Nephron (organoid): ENCODE measurements around the gene TRAK1.

Source experiments
- H3K27ac Mint-ChIP-seq, 3 experiments: 2 replicates each; pipeline ENCODE4 v1.8.0; 2020; ENCODE audit warnings: mixed read lengths in 3 of 3, mild to moderate bottlenecking in 2 of 3, moderate library complexity in 1 of 3
- H3K27me3 Mint-ChIP-seq: 2 replicates; pipeline ENCODE4 v1.8.0; 2021; ENCODE audit warnings: low read depth, mild to moderate bottlenecking, moderate library complexity, mixed read lengths
- H3K36me3 Mint-ChIP-seq: 2 replicates; pipeline ENCODE4 v1.8.0; 2020; ENCODE audit warnings: low read depth, mixed read lengths
- H3K4me1 Mint-ChIP-seq: 2 replicates; pipeline ENCODE4 v1.8.0; 2020; ENCODE audit warnings: mixed read lengths
- H3K4me3 Mint-ChIP-seq, 3 experiments: 2 replicates each; pipeline ENCODE4 v1.8.0; 2020; ENCODE audit warnings: mild to moderate bottlenecking in 3 of 3, mixed read lengths in 3 of 3, moderate library complexity in 2 of 3
- H3K9me3 Mint-ChIP-seq: 2 replicates; pipeline ENCODE4 v1.8.0; 2020; ENCODE audit warnings: mixed read lengths
- TF ChIP-seq, protein P1 (sequence below), 3 experiments: fragments of 200-600 bp; sonication (generic); IDR thresholded peaks; one replicate each; pipeline ENCODE4 v1.5.0; 2021; ENCODE audit warnings: antibody characterized with exemption in 3 of 3; ENCODE audit not compliant: unreplicated experiment in 3 of 3

TRAK1 gene

DNA sequence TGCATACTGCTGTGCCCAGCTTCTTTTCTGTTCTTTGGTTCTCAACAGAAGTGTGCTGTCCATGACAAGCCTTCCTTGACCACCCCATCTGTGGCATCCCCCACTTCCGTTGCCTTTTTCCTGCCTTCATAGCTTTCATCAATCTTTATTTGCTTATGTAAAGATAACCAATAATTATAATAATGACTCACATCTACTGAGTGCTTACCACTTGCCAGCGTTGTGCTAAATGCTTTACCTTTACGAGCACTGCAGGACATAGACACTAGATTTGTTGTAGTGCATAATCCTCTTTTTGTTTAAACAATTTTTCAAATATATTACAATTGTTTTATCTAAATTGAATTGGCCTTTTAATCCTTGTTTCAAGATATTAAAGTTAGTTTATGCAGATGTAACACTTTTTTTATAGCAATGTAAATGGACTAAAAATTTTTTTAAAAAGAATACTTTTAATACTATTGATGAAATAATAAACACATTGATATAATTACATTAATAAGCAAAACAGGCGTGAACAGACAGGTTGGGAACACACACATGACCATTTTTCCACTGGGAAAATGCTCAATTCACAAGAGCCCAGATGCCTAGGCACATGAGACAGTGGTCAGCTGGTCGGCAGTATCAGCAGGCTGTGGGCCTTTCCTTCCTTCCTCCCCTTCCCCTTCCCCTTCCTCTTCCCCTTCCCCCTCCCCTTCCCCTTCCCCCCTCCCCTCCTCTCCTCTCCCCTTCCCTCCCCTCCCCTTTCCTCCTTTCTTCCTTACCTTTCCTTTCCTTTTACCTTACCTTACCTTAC lies 42.5 kb downstream of the TRAK1 start:
- Mint-ChIP-seq H3K9me3 (no peaks in the 10 kb centered on the region), H3K4me3 (no peak overlapping the region), H3K4me1 (no peaks in the 10 kb centered on the region), H3K36me3 (no peaks in the 10 kb centered on the region), H3K27me3 (no peaks in the 10 kb centered on the region), H3K27ac (no peak overlapping the region)
- TF ChIP-seq, protein P1, sequence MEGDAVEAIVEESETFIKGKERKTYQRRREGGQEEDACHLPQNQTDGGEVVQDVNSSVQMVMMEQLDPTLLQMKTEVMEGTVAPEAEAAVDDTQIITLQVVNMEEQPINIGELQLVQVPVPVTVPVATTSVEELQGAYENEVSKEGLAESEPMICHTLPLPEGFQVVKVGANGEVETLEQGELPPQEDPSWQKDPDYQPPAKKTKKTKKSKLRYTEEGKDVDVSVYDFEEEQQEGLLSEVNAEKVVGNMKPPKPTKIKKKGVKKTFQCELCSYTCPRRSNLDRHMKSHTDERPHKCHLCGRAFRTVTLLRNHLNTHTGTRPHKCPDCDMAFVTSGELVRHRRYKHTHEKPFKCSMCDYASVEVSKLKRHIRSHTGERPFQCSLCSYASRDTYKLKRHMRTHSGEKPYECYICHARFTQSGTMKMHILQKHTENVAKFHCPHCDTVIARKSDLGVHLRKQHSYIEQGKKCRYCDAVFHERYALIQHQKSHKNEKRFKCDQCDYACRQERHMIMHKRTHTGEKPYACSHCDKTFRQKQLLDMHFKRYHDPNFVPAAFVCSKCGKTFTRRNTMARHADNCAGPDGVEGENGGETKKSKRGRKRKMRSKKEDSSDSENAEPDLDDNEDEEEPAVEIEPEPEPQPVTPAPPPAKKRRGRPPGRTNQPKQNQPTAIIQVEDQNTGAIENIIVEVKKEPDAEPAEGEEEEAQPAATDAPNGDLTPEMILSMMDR (IDR thresholded peaks at IDR 0.05; ENCODE audit: unreplicated experiment in 3 of 3) = no peak

DNA sequence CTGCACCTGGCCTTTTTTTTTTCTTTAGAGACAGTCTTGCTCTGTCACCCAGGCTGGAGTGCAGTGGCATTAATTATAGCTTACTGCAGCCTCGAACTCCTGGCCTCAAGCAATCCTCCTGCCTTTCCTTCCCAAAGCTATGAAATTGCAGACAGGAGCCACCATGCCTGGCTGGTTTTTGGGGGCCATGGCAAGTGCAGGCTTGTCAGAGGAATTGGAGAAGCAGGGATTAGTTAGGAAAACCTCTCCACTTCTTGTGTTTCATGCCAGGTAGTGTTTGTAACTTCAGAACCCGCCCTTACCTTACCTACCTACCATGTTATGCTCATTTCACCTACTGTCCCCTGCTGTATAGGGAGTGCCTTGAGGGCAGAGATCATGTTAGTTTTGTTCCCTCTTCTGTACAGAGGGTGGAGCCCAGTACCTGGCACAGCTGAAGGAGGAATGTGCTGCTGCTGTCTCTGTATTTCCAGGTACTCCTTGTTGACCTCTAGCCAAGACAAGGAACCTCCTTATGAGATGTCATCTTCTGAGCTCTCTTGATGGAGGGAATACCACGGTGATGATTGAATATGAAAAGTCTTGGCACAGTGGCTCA lies 43.8 kb downstream of the TRAK1 start:
- no peaks in the 10 kb centered on the region for H3K27me3 Mint-ChIP-seq
- no peak overlapping the region for H3K27ac Mint-ChIP-seq
- no peaks in the 10 kb centered on the region for H3K9me3 Mint-ChIP-seq
- H3K4me1 Mint-ChIP-seq = no peaks in the 10 kb centered on the region
- H3K36me3 Mint-ChIP-seq = no peaks in the 10 kb centered on the region
- H3K4me3 Mint-ChIP-seq = no peak overlapping the region
- TF ChIP-seq, protein P1 (IDR thresholded peaks at IDR 0.05; ENCODE audit: unreplicated experiment in 3 of 3) = no peak

DNA sequence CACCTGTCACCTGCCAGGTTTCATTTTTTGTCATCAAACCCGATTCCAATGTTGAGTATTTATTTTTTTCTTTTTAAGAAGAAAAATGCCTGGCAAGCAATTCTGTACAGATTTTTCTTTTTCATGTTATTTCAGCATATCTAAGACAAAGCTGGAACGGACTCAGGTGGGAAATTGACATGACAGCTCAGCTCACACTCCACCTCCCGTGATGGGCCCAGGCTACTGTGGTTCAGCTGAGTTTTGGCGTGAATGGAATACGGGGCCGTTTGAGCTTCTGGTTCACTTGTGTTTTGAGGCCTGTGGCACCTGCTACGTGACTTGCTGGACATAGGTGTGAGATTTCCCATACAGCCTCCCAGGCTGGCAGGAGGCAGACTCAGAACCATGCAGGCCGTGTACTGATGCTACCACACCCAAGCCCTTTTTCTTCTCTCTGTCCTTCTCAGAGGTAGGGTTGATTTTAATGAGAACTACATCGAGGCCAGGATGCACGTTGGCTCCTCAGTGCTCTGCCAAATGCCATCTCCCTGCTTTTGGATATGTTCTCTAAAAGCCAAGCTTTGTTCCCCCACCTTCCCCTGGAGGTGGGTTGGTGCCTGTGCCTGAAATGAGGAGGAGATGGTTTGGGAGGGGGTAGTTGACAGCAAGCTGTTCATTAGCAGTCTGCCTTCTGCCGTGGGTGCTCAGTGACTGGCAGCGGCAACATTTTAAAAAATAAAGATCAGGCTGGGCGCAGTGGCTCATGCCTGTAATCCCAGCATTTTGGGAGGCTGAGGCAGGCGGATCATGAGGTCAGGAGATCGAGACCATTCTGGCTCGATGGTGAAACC lies 48.7 kb downstream of the TRAK1 start:
- TF ChIP-seq, protein P1 (IDR thresholded peaks at IDR 0.05; ENCODE audit: unreplicated experiment in 3 of 3) = no peak
- Mint-ChIP-seq H3K4me1 (no peaks in the 10 kb centered on the region), H3K27me3 (no peaks in the 10 kb centered on the region), H3K9me3 (no peaks in the 10 kb centered on the region), H3K4me3 (no peak overlapping the region), H3K27ac (no peak overlapping the region), H3K36me3 (no peaks in the 10 kb centered on the region)

DNA sequence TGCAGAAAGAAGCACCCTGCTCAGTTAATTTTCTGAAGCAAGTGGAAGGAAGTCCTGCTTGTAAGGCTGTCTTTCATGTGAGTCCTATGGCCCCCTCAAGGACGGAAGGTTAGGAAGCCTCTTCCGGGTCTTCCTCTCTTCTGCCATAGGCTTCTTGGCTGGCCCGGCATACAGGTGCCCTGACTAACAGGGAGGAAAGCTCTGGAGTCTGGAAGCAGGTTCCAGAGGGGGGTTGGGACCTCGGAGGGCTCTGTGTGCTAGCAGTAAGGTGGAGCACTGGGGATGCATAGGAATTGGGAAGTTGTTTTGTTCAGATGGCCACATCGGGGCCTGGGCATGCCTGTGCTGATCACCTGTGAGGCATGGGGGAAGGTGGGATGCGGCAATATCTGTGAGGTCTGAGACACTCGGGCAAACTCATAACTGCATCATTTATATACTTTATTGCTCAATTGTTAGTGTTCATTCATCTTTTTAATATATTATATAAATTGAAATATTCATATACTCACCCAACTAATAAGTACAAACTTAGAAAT lies 49.6 kb downstream of the TRAK1 start:
- Mint-ChIP-seq H3K27me3 (no peaks in the 10 kb centered on the region), H3K36me3 (no peaks in the 10 kb centered on the region), H3K9me3 (no peaks in the 10 kb centered on the region), H3K4me3 (no peak overlapping the region), H3K4me1 (no peaks in the 10 kb centered on the region), H3K27ac (no peak overlapping the region)
- TF ChIP-seq, protein P1 (IDR thresholded peaks at IDR 0.05; ENCODE audit: unreplicated experiment in 3 of 3) = no peak

DNA sequence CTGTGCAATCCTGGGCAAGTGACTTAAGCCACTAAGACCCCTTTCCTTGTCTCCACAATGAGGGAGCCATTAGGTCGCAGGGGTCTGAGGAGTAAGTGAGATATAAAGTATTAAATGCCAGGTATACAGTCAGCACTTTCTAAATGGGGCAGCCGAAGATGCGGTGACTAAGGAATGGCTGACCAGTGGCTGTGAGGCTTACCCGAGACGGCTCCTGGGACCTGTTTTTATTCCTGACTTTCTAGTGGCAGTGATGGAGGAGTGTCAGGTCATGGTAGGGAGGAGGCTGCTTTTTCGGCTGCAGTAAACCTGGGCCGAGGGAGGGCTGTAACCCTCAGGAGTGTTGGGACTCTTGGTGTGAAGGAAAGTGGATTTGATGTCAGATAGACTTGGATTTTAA lies 52.3 kb downstream of the TRAK1 start:
- TF ChIP-seq, protein P1 (IDR thresholded peaks at IDR 0.05; ENCODE audit: unreplicated experiment in 3 of 3) = no peak
- H3K27ac Mint-ChIP-seq = no peak overlapping the region
- H3K4me1 Mint-ChIP-seq = peaks cover under 1% of the 10 kb centered on the region
- H3K36me3 Mint-ChIP-seq = no peaks in the 10 kb centered on the region
- H3K9me3 Mint-ChIP-seq = no peaks in the 10 kb centered on the region
- no peak overlapping the region for H3K4me3 Mint-ChIP-seq
- H3K27me3 Mint-ChIP-seq = no peaks in the 10 kb centered on the region
